ENCODE data around the gene MINDY1. TPM values are rescaled to one million over a fixed set of nuclear protein-coding genes. Genes with fewer than 3 reads are reported as not detected.

The MINDY1 gene
- total RNA-seq, 3 donors from 2014 or later: 44.5 to 52.0 (median 51.8) TPM

DNA sequence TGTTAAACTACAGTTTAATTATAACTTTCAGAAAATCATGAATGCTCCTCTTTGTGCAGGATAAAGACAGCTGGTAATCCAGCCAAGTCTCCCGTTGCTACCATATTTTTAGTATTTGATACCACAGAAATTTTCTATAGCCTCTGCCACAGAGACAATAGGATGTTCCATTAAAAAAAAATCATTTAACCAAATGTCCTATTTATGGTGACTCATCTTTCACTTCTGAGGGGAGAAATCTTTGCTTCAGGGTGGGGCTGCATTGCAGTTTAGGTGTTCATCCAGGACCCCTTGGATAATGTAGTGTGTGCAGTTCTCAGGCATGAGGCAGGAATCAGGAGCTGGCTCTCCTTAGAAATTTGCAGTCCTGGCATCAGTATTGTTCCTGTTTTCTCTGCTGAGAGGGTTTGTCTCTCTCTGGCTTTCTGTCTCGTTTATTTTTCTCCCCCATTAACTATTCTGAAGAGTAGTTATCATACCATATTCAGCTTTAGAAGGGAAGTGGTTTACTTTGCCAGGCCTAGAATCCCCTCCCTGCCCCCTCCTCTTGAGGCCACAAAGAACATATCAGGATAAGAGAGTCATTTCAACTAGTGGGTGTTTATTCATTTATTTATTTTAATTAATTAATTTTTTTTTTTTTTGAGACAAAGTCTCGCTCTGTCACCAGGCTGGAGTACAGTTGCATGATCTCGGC, 4.6 kb upstream of the MINDY1 start:
- Histone ChIP-seq H3K36me3 (ENCODE audit: low read depth) (no peaks in the 10 kb centered on the region), H3K9me3 (no peaks in the 10 kb centered on the region), H3K4me3 (no peak overlapping the region), H3K4me1 (ENCODE audit: low read depth) (peaks cover 51% of the 10 kb centered on the region)
- no peak for TF ChIP-seq CTCF (IDR thresholded peaks at IDR 0.05)
- DNase-seq: no peak
- no peak for ATAC-seq
- intact Hi-C loops (cut with DNase I, micrococcal nuclease): no loop called here

- DNase-seq (no peak), ATAC-seq (no peak)
- no peak overlapping the region for H3K4me3 ChIP-seq
- no peaks in the 10 kb centered on the region for H3K9me3 ChIP-seq
- no peak for TF ChIP-seq CTCF (IDR thresholded peaks at IDR 0.05)
- H3K36me3 ChIP-seq (ENCODE audit: low read depth): no peaks in the 10 kb centered on the region
- H3K4me1 ChIP-seq (ENCODE audit: low read depth): peaks cover 51% of the 10 kb centered on the region
- intact Hi-C loops (cut with DNase I, micrococcal nuclease): no loop called here
Observed at GRCh38 chr1:151010346-151010726, 3.6 kb upstream of the MINDY1 start.

GRCh38 chr1:151009674-151010345, 3.1 kb upstream of the MINDY1 start:
- Histone ChIP-seq H3K9me3 (no peaks in the 10 kb centered on the region), H3K36me3 (ENCODE audit: low read depth) (no peaks in the 10 kb centered on the region), H3K4me1 (ENCODE audit: low read depth) (peaks cover 56% of the 10 kb centered on the region), H3K4me3 (no peak overlapping the region)
- no peak for DNase-seq
- no peak for TF ChIP-seq CTCF (IDR thresholded peaks at IDR 0.05)
- intact Hi-C loops (cut with DNase I, micrococcal nuclease): loop anchor here in 1 of 2 donors (10.0 kb wide), 1 partner anchor 45 kb away; the partner anchor contains the start of gene CDC42SE1
- no peak for ATAC-seq

- TF ChIP-seq CTCF (IDR thresholded peaks at IDR 0.05): no peak
- intact Hi-C loops (cut with DNase I, micrococcal nuclease): loop anchor here in 1 of 2 donors (10.0 kb wide), 1 partner anchor 46 kb away; the partner anchor contains the start of gene CDC42SE1
Observed at GRCh38 chr1:151009206-151009587, 2.5 kb upstream of the MINDY1 start.

DNA sequence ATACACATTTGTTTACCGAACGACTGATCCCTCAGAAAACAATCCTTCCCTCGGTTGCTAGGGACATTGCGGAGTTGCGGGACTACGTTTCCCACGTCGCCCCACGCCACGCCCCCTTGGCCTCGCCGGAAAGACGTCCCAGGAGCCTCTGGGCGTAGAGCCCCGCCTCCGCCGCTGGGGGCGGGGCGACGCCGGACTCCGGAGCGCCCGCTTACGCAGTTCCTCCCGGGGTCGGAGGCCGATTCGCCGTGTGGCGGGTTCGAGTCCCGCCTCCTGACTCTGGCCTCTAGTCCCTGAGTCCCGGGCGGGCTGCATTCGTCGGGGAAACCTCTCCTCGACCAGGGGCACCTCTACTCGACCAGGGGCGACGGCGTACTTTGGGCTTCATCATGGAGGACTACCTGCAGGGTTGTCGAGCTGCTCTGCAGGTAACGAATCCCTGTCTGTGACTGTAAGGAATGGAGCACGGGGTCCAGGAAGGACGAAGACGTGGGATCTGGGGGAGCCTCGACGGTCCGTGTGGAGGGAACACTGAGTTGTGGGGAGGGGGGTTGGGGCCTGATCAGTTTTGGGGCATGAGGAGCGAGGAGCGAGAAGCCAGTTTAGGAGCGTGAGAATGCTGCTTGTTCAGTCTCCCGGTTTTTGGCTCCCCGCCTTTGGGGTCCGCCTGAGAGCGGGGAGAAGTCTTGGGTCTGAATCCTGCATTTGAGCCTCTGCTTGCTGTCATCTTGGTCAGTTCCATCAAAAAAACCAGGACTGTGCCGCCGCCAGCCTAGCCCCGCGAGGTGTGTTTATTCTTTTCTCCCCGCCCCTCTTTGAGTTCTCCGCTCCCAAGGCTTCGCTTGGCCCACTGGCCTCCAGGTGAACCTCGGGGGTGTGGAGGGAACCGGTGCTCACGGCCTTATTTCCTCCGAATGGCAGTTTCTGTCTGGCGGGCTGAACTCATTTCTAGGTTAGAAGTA, 1.8 kb upstream of the MINDY1 start, which contains the start of gene PRUNE1:
TSS of gene PRUNE1 (plus strand) at position 206 of the 962 bp plus-strand sequence. CDS start at position 390, 184 bp downstream.
- H3K36me3 ChIP-seq (ENCODE audit: low read depth): no peaks in the 10 kb centered on the region
- TF ChIP-seq CTCF (IDR thresholded peaks at IDR 0.05): no peak
- peaks cover 60% of the 10 kb centered on the region for H3K4me1 ChIP-seq (ENCODE audit: low read depth)
- peak within 1 kb of the TSS; percentile 48 for H3K4me3 ChIP-seq
- DNase-seq (peak; percentile 97 to 99 (median 97)), ATAC-seq (peak; percentile 89)
- intact Hi-C loops (cut with DNase I, micrococcal nuclease): loop anchor here in 1 of 2 donors (10.0 kb wide), 1 partner anchor 46 kb away; the partner anchor contains the start of gene CDC42SE1
- H3K9me3 ChIP-seq: no peaks in the 10 kb centered on the region

More at GRCh38 chr1:151009206-151009587, 2.5 kb upstream of the MINDY1 start:
- ATAC-seq: no peak
- Histone ChIP-seq H3K4me3 (no peak overlapping the region), H3K9me3 (no peaks in the 10 kb centered on the region), H3K36me3 (ENCODE audit: low read depth) (no peaks in the 10 kb centered on the region), H3K4me1 (ENCODE audit: low read depth) (peaks cover 60% of the 10 kb centered on the region)
- no peak for DNase-seq
